Mesenchymal stem cell (in vitro differentiated cells and primary cell): Measurements from ENCODE around the gene SF3A1.

ENCODE experiments used
- DNase-seq: peaks from one replicate; pipeline ENCODE4 v3.0.0-alpha.2; 2013
- H2AFZ ChIP-seq: one replicate; pipeline ENCODE4 v1.6.1; 2013; ENCODE audit warnings: low read depth, mild to moderate bottlenecking, control low read depth, inconsistent platforms, low read length, moderate library complexity
- H2AK5ac ChIP-seq: 2 replicates; pipeline ENCODE4 v1.6.1; 2013; ENCODE audit warnings: low read length, moderate library complexity, mild to moderate bottlenecking, inconsistent platforms; ENCODE audit not compliant: severe bottlenecking
- H2BK120ac ChIP-seq: one replicate; pipeline ENCODE4 v1.6.1; 2013; ENCODE audit warnings: low read depth, mild to moderate bottlenecking, inconsistent platforms, low read length, moderate library complexity
- H2BK12ac ChIP-seq, 2 experiments: one replicate each; pipeline ENCODE4 v1.6.1; 2013; ENCODE audit warnings: inconsistent platforms in 2 of 2, low read length in 2 of 2, mild to moderate bottlenecking in 2 of 2, moderate library complexity in 2 of 2, control low read depth in 1 of 2
- H2BK15ac ChIP-seq: one replicate; pipeline ENCODE4 v1.6.1; 2013; ENCODE audit warnings: mild to moderate bottlenecking, low read depth, inconsistent platforms; ENCODE audit not compliant: poor library complexity, severe bottlenecking
- H2BK5ac ChIP-seq: 2 replicates; pipeline ENCODE4 v1.6.1; 2013; ENCODE audit warnings: low read depth, mild to moderate bottlenecking, low read length, control low read depth, inconsistent platforms; ENCODE audit not compliant: poor library complexity, severe bottlenecking
- H3K14ac ChIP-seq, 2 experiments: one replicate each; pipeline ENCODE4 v1.6.1; 2013; ENCODE audit warnings: inconsistent platforms in 2 of 2, low read length in 2 of 2, control low read depth in 1 of 2, mild to moderate bottlenecking in 1 of 2, moderate library complexity in 1 of 2
- H3K18ac ChIP-seq, 2 experiments: one replicate each; pipeline ENCODE4 v1.6.1; 2013; ENCODE audit warnings: inconsistent platforms in 2 of 2, low read length in 2 of 2, control low read depth in 1 of 2, low read depth in 1 of 2, mild to moderate bottlenecking in 1 of 2
- H3K23ac ChIP-seq, 2 experiments: one replicate each; pipeline ENCODE4 v1.6.1; 2013; ENCODE audit warnings: inconsistent platforms in 2 of 2, low read length in 2 of 2, mild to moderate bottlenecking in 2 of 2, moderate library complexity in 2 of 2, control low read depth in 1 of 2
- H3K27ac ChIP-seq: 2 replicates; pipeline ENCODE4 v1.5.1; 2013; ENCODE audit warnings: mild to moderate bottlenecking, moderate library complexity, low read length, control low read depth, inconsistent platforms; ENCODE audit not compliant: poor library complexity, severe bottlenecking
- H3K27me3 ChIP-seq, 2 experiments: 2 replicates each; pipeline versions ENCODE4 v1.6.1 to v1.7.0; 2013; ENCODE audit warnings: low read length in 2 of 2, mild to moderate bottlenecking in 2 of 2, moderate library complexity in 2 of 2, control low read depth in 1 of 2, inconsistent platforms in 1 of 2; ENCODE audit not compliant: control insufficient read depth in 1 of 2, insufficient read depth in 1 of 2
- H3K36me3 ChIP-seq, 2 experiments: 2 replicates each; pipeline versions ENCODE4 v1.6.1 to v1.7.0; 2013; ENCODE audit warnings: low read length in 2 of 2, control low read depth in 1 of 2, inconsistent platforms in 1 of 2, low read depth in 1 of 2, mild to moderate bottlenecking in 1 of 2; ENCODE audit not compliant: insufficient read depth in 2 of 2, control insufficient read depth in 1 of 2
- H3K4ac ChIP-seq, 2 experiments: one replicate each; pipeline ENCODE4 v1.6.1; 2013; ENCODE audit warnings: inconsistent platforms in 2 of 2, low read length in 2 of 2, mild to moderate bottlenecking in 2 of 2, moderate library complexity in 2 of 2, control low read depth in 1 of 2, low read depth in 1 of 2
- H3K4me1 ChIP-seq: 2 replicates; pipeline ENCODE4 v1.6.1; 2013; ENCODE audit warnings: low read depth, low read length, control low read depth; ENCODE audit not compliant: control insufficient read depth, insufficient read depth
- H3K4me2 ChIP-seq: 2 replicates; pipeline ENCODE4 v1.6.1; 2013; ENCODE audit warnings: low read length, mild to moderate bottlenecking, inconsistent platforms; ENCODE audit not compliant: poor library complexity, severe bottlenecking
- H3K4me3 ChIP-seq, 2 experiments: 2 replicates each; pipeline versions ENCODE4 v1.5.1 to v1.7.0; 2013; ENCODE audit warnings: low read length in 2 of 2, mild to moderate bottlenecking in 2 of 2, control low read depth in 1 of 2, low read depth in 1 of 2; ENCODE audit not compliant: insufficient read depth in 1 of 2
- H3K79me1 ChIP-seq: replicated peaks from 2 replicates; pipeline ENCODE4 v1.6.1; 2013; ENCODE audit warnings: mild to moderate bottlenecking, control low read depth, low read length, inconsistent platforms; ENCODE audit not compliant: poor library complexity, severe bottlenecking
- H3K9ac ChIP-seq: 2 replicates; pipeline ENCODE4 v1.7.0; 2013; ENCODE audit warnings: mild to moderate bottlenecking, low read length, moderate library complexity
- H3K9me3 ChIP-seq: 2 replicates; pipeline ENCODE4 v1.7.0; 2013; ENCODE audit warnings: mild to moderate bottlenecking, low read length; ENCODE audit not compliant: control insufficient read depth
- H4K8ac ChIP-seq: one replicate; pipeline ENCODE4 v1.6.1; 2013; ENCODE audit warnings: inconsistent platforms, mild to moderate bottlenecking, low read length, moderate library complexity
- H4K91ac ChIP-seq: one replicate; pipeline ENCODE4 v1.6.1; 2013; ENCODE audit warnings: mild to moderate bottlenecking, low read length, inconsistent platforms
- WGBS: methylation state at CpG from one replicate; pipeline ENCODE4 v1.1.7; 2013; ENCODE audit warnings: mixed read lengths; 5-methylcytosine and 5-hydroxymethylcytosine counted together

Gene SF3A1

DNA sequence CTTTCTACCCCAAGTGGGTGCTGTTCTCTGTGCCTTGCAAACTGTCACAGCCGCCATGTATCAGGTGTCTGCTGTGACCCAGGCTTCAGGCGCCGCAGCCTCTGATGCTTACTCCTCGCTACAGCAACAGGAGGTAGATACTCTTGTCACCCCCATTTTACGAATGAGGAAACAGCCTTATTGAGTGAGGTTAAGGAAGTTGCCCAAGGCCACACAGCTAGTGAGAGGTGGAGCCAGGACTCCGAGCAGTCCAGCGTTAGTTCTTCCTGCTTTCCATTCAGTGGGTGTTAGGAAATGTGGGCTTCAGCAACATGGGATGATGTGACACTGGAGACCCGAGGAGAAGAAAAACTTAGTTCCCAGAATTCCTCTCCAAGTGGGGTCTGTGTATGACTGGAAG is 16.2 kb upstream of the SF3A1 start:
- Histone ChIP-seq H2BK5ac (no peak overlapping the region), H3K18ac (no peak overlapping the region), H3K4me1 (peaks cover 19% of the 10 kb centered on the region), H2AK5ac (no peak overlapping the region), H2BK12ac (no peak overlapping the region), H4K8ac (no peak overlapping the region), H3K4me2 (no peak overlapping the region), H3K27me3 (peaks cover 0 to 12% of the 10 kb centered on the region in 2 experiments), H4K91ac (no peak overlapping the region), H3K27ac (no peak overlapping the region), H3K79me1 (no peaks in the 10 kb centered on the region), H3K9ac (no peak overlapping the region), H3K4ac (no peak overlapping the region), H2BK120ac (no peak overlapping the region), H2AFZ (no peak overlapping the region), H3K36me3 (peaks cover 13 to 38% of the 10 kb centered on the region in 2 experiments), H3K9me3 (no peaks in the 10 kb centered on the region), H2BK15ac (no peak overlapping the region), H3K23ac (no peak overlapping the region), H3K4me3 (no peak overlapping the region), H3K14ac (no peak overlapping the region)
- DNase-seq, result no peak
- 83% methylated on average over 8 of the region's 8 CpGs for WGBS

DNA sequence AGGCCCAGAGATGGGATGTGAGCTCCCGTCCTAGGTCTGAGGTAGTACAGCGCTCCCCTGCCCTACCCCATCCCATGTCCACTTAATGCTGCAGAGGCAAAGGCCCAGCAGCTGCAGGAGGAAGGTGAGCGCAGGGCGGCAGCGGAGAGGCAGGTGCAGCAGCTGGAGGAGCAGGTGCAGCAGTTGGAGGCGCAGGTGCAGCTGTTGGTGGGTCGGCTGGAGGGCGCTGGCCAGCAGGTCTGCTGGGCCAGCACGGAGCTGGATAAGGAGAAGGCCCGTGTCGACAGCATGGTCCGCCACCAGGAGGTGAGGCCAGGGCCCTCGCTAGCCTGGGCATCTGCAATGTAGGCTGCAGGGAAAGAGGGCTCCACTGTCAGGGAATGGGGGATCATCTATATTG is 15.3 kb upstream of the SF3A1 start:
- Histone ChIP-seq H3K23ac (no peak overlapping the region), H3K9ac (no peak overlapping the region), H3K14ac (no peak overlapping the region), H2AFZ (no peak overlapping the region), H2BK120ac (no peak overlapping the region), H3K27me3 (peaks cover 0 to 12% of the 10 kb centered on the region in 2 experiments), H3K4ac (no peak overlapping the region), H3K18ac (no peak overlapping the region), H3K4me1 (peaks cover 19% of the 10 kb centered on the region), H3K4me2 (no peak overlapping the region), H2BK15ac (no peak overlapping the region), H2AK5ac (no peak overlapping the region), H3K36me3 (peaks cover 4 to 29% of the 10 kb centered on the region in 2 experiments), H2BK5ac (no peak overlapping the region), H2BK12ac (no peak overlapping the region), H4K8ac (no peak overlapping the region), H3K79me1 (no peaks in the 10 kb centered on the region), H3K4me3 (no peak overlapping the region), H3K27ac (no peak overlapping the region), H3K9me3 (no peaks in the 10 kb centered on the region), H4K91ac (no peak overlapping the region)
- 94% methylated on average over 13 of the region's 13 CpGs for WGBS
- no peak for DNase-seq

DNA sequence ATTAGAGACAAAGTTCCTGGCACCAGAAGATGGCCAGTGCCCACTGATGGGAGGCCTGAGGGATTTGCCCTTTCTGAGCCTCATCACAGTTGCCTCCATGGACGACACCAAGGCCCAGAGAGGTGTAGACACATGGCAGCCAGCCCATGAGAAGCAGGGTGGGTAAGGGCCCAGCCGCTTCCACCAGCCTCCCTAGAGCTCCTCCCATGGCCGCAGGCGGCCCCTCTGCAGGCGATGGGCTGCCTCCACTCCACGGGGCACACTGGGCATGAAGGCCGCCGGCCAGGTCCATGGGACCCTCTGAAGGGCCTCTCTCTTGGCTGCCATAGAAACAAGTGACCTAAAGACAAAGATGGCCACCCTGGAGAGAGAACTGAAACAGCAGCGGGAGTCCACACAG is 14.6 kb upstream of the SF3A1 start:
- Histone ChIP-seq H3K9me3 (no peaks in the 10 kb centered on the region), H3K27me3 (peaks cover 0 to 12% of the 10 kb centered on the region in 2 experiments), H3K4ac (no peak overlapping the region), H3K4me1 (peaks cover 19% of the 10 kb centered on the region), H4K8ac (no peak overlapping the region), H3K18ac (no peak overlapping the region), H4K91ac (no peak overlapping the region), H3K9ac (no peak overlapping the region), H2BK120ac (no peak overlapping the region), H2AK5ac (no peak overlapping the region), H2BK15ac (no peak overlapping the region), H3K79me1 (no peaks in the 10 kb centered on the region), H2BK5ac (no peak overlapping the region), H3K14ac (no peak overlapping the region), H3K4me2 (no peak overlapping the region), H3K36me3 (peaks cover 0 to 22% of the 10 kb centered on the region in 2 experiments), H3K27ac (no peak overlapping the region), H2BK12ac (no peak overlapping the region), H3K4me3 (no peak overlapping the region), H2AFZ (no peak overlapping the region), H3K23ac (no peak overlapping the region)
- DNase-seq, result no peak
- 92% methylated on average over 9 of the region's 9 CpGs for WGBS

DNA sequence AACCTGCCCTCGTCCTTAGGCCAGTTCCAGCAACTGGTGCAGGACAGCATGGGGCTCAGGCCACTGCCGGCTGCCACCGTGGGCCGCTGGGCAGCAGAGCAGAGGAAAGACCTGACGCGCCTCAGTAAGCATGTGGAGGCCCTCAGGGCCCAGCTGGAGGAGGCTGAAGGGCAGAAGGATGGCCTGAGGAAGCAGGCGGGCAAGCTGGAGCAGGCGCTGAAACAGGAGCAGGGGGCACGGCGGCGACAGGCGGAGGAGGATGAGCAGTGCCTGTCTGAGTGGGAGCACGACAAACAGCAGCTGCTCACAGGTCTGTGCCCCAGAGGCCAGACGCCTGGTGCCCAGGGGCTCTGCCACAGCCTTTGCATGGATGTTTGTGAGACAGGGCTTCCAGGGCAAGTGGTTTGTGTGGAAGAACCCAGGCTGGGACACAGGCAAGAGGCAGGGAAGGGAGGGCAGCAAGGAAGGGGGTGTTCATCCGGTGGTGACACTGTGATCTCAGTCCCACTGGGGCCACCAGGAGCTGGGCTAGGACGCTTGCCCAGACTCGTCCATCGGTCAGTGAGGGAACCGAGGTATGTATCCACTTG is 14.0 kb upstream of the SF3A1 start:
- H2BK120ac ChIP-seq, result no peak overlapping the region
- no peak overlapping the region for H3K18ac ChIP-seq
- no peak overlapping the region for H3K4ac ChIP-seq
- peaks cover 0 to 20% of the 10 kb centered on the region in 2 experiments for H3K36me3 ChIP-seq
- H2AFZ ChIP-seq, result no peak overlapping the region
- DNase-seq, result no peak
- no peak overlapping the region for H2BK5ac ChIP-seq
- H3K4me3 ChIP-seq, result no peak overlapping the region
- no peak overlapping the region for H3K9ac ChIP-seq
- peaks cover 19% of the 10 kb centered on the region for H3K4me1 ChIP-seq
- no peak overlapping the region for H2BK15ac ChIP-seq
- H2AK5ac ChIP-seq, result no peak overlapping the region
- WGBS, result 90% methylated on average over 19 of the region's 19 CpGs
- H2BK12ac ChIP-seq, result no peak overlapping the region
- H3K27ac ChIP-seq, result no peak overlapping the region
- H3K27me3 ChIP-seq, result peaks cover 0 to 12% of the 10 kb centered on the region in 2 experiments
- H4K8ac ChIP-seq, result no peak overlapping the region
- no peak overlapping the region for H3K14ac ChIP-seq
- no peak overlapping the region for H4K91ac ChIP-seq
- no peak overlapping the region for H3K4me2 ChIP-seq
- H3K23ac ChIP-seq, result no peak overlapping the region
- no peaks in the 10 kb centered on the region for H3K9me3 ChIP-seq
- H3K79me1 ChIP-seq, result no peaks in the 10 kb centered on the region
